ENCODE measurements around the gene TUB.

Gene TUB

GRCh38 chr11:8045839-8046238, 35.2 kb upstream of the TUB start:
- no peak for DNase-seq (ENCODE audit: low read depth in 2 of 2)

GRCh38 chr11:8047382-8047781, 33.6 kb upstream of the TUB start:
- no peak for DNase-seq (ENCODE audit: low read depth in 2 of 2)

DNA sequence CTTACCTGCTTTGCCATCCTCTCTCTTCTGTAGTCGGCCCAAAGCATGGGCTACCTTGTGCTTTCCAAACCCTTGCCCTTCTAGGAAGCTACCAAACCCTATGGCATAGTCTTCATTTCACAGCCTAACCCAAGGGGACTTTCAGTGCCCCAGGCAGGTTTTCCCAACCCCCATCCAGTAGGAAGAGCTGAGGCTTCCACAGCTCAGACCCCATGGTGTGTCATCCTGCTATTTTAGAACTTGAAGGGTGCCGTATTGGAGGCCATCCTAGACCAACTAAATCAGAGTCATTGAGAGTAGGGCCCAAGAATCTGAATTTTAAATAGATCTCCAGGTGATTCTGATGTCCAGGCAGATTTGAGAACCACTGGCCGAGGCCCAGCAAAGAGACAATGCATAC, 31.9 kb upstream of the TUB start:
- no peak for DNase-seq (ENCODE audit: low read depth in 2 of 2)

GRCh38 chr11:8055091-8055835, 25.7 kb upstream of the TUB start:
- no peak for DNase-seq (ENCODE audit: low read depth in 2 of 2)

DNA sequence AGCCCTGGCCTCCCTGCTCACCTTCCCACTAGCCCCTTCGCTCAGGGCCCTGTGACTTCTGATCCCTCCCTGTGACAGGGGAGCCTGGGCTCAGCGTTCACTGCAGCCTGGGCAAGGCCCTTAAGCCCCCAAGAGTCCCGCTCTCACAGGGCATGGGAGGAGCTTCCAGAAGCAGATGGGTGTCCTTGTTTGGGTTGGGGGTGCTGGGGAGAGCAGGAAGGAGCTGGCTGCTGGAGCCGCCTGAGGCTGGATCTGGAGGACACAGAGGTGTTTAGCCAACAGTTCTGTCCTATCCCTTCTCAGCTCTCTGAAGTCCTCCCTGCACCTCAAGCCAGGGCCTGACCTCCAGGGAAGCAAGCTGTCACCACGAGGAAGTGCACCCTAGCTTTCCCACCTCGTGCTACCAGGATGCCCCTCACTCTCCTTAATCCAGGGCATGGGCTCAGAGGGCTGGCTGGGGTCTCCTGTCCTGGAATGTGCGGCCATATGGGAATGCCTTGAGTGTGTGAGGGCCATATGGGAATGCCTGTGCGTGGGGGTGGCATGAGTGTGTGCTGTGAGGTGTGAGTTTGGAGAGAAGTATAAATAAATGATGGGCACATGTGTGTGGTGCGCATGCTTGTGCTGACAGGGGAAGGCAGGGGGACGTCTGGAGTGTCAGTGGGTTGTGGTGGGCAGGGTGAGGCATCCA, 25.0 kb upstream of the TUB start:
- no peak for DNase-seq (ENCODE audit: low read depth in 2 of 2)

DNA sequence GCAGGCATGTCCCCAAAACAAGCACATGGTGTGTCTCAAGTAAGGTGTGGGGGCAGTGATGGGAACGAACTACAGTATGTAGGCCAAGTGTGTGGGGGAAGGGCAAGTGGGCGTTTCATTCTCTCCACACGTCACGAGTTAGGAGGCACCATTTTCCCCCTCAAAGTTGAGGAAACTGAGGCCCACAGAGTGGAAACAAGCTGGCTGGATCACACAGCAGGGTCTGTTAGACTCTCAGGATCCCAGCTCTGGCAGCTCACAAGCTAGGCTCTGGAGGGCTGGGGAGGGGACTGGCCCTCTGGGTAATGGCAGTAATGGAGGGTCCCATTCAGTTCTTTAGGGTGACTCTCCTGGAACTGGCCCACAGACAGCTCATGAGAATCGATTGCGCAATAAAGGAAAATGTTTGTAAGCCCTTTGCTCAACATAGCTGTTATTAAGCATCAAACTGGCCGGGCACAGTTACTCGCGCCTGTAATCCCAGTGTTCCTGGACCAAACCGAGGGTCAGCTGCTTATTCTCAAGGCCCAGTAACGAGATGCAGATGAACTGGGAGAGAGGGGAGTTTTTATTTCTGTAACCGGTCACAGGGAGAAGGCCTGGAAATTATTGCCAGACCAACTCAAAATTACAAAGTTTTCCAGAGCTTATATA, 24.1 kb upstream of the TUB start:
- no peak for DNase-seq (ENCODE audit: low read depth in 2 of 2)

DNA sequence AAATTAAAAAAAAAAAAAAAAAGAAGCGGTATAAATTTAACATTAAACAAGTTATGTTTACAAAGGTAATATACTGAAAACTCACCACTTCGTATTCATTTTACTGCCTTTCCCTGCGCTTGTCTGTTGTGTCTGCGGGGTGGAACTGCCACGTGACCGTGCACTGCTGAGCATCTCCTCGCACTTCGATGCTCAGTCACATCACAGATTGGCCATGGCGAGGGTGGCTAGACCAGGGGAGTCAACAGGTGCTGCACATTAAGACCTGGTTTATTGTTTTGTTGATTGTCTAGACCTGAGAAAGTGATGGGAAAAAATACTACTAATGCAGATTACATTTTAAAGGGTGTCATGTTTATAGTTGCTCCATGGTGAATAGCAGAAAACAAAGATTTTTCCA, 22.8 kb upstream of the TUB start:
- DNase-seq (ENCODE audit: low read depth in 2 of 2), result no peak

DNA sequence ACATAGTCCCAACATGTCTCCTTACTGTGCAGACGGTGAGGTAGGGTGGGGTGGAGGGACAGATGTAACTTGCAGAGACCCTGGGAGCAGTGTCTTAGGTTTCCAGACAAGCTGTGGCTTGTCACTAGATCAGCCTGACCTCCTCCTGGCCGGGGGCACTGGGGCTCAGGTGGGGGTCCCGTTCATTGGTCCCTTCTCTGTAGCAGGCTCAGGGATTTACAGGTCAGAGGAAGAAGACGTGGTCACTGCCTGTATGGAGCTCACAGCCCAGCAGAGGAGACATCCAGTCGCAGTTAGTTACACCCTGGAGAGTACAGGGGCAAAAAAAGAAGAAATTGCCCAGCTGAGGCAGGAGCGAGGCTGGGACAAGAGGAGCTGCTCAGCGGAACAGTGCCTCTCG, 22.0 kb upstream of the TUB start:
- DNase-seq (ENCODE audit: low read depth in 2 of 2), result no peak

DNA sequence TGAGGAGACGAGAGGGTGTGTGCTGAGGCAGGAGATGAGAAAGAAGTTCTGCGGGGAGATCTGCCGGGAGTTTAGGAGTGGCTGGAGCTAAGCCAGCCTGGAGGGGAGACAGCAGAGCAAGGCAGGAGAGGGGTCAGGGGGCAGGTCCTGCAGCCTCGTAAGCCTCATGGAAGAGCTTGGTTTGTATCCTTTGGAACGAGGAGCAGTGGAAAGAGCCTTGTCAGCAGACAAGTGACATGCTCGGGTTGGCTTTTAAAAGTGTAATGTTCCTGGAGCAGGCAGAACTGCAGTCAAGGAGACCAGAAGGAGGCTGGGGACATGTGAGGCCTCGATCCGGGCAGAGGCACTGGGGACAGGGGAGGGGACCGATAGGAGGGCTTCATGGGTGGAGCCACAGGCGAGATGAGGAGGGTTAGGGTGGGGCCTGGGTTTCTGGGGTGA, 21.4 kb upstream of the TUB start:
- no peak for DNase-seq (ENCODE audit: low read depth in 2 of 2)

GRCh38 chr11:8060146-8060719, 20.8 kb upstream of the TUB start:
- DNase-seq (ENCODE audit: low read depth in 2 of 2), result no peak

DNA sequence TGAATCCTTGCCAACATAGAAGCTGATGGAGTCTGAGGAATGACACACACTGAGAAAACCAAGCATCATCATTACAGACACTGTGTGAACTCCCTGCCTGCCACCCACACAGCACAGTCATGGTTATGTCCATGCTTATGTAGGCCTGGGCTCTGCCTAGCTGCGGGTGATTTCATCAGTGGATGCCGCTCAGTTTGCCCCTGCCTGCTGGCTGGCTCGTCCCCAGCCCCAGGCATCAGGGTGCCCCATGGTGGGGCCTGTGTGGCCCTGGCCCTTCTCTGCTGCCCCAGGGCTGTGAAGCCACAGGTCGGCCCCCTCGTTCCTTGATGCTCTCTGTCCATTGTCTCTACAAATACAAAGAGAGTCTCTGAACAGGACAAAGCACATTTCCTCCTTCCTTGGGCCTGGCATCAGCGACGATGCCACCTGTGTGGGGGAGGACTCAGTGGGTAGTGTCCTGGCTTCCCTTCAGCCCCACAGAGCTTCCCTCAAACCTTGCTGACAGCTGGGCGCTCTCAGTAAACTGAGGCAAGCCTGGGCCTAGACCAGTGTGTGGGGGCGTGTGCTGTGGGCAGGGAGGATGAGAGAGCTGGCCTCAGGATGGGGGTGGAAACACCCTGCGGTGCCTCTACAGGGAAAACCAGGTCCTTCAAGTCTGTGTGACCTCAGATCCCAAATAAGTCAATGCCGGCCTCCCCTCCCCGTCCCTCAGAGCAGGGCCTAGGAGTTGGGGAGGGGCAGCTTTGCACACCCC, 20.0 kb upstream of the TUB start:
- DNase-seq (ENCODE audit: low read depth in 2 of 2), result no peak

DNA sequence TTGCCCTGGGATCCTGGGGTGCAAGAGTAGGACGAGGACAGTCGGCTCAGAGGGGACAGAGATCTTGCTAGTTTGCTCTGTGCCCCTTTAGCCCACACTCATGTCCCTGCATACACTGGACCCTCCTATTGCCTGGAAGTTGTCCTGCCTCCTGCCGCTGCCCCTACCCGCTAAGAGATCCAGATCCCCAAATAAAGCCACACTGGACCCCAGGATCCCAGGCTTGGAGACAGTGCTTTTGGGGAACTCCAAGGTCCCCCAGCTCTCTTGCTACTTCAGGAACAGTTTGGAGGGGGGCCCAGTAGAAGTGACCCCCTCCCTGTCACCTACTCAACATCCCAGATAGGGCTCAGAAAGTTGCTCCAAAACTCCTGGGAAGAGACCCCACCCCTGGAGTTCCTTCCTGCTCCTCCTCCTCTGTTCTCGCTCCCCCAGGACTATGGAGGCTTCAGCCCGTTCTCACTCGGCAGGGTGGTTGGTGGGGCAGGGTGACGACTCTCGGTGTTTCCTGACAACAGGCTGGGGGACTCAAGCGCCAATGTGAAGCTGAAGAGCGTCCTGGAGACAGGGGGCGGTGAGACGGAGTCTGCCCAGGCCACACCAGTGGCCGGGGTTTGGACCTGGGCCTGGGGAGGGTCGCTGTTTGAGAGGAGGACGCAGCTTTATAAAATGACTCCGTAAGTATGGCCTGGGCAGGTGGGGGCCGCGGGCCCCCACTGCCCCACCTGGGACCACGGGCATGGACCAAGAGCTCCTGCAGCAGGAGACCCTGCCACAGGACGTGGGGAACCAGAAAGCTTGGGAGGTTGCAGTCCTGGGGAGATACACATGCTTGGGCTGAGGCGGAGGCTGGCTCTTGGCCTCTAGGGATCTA, 19.2 kb upstream of the TUB start:
- DNase-seq (ENCODE audit: low read depth in 2 of 2), result no peak

DNA sequence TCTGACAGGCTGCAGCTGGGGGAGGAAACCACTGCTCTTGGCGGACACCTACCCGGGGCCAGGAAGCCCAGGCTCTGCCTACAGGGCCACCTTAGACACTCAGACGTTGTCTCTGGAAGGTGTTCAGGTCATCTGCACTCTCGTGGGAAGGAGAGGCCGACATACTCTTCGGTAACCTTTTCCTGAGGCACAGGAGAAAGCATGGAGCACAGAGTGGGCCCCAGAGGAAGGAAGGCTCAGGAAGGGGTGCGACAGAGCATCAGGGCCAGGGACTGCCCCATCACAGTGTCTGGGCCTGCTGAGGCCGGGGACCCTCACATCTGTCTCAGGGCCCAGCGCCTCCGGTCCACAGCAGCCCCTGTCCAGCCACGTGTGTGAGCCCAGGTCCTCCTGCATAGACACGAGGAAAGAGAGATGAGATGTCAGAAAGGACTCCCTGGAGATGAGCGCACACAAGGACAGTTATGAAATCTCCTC, 18.2 kb upstream of the TUB start:
- DNase-seq (ENCODE audit: low read depth in 2 of 2), result no peak

GRCh38 chr11:8063324-8063723, 17.7 kb upstream of the TUB start:
- DNase-seq (ENCODE audit: low read depth in 2 of 2), result no peak

DNA sequence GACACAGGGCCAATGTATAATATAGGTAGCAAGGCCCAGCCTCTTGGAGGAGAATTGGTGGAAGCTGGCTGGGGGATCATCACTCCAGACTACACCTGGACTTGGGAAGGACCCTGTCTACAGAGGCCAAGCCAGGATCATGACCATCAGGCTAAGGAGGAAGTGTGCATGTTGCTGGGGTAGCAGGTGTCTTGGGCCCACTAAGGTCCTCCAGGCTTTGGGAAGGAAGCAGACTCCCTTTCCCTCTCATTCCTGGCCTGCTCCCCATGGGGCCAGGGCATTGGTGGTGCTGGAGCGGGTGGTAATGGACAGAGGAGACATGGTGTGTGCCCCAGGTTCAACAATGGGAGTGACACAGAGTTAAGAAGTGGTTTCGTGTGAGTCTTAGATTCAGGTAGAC, 16.0 kb upstream of the TUB start:
- DNase-seq (ENCODE audit: low read depth in 2 of 2), result no peak

- no peak for DNase-seq (ENCODE audit: low read depth in 2 of 2)
These were observed 14.7 kb upstream of the TUB start for GRCh38 chr11:8066036-8066910.

- no peak for DNase-seq (ENCODE audit: low read depth in 2 of 2)
These were observed 14.0 kb upstream of the TUB start for GRCh38 chr11:8066911-8067455.

DNA sequence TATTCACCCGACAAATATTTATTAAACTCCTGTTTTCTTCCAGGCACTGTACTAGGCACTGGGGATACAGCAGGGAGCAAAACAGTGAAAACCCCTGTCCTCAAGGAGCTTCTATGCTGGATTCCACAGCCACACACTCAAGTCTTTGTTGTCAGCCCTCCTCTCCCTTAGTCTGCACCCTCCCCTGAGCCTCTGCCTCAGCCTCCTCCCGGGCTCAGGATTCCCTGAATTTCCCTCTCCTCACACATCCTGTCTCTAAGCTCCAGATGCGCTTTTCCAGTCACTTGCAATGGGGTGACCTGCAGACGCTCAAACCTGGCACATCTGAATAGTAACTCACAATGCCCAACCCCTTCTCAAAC, 13.5 kb upstream of the TUB start:
- DNase-seq (ENCODE audit: low read depth in 2 of 2), result no peak

DNA sequence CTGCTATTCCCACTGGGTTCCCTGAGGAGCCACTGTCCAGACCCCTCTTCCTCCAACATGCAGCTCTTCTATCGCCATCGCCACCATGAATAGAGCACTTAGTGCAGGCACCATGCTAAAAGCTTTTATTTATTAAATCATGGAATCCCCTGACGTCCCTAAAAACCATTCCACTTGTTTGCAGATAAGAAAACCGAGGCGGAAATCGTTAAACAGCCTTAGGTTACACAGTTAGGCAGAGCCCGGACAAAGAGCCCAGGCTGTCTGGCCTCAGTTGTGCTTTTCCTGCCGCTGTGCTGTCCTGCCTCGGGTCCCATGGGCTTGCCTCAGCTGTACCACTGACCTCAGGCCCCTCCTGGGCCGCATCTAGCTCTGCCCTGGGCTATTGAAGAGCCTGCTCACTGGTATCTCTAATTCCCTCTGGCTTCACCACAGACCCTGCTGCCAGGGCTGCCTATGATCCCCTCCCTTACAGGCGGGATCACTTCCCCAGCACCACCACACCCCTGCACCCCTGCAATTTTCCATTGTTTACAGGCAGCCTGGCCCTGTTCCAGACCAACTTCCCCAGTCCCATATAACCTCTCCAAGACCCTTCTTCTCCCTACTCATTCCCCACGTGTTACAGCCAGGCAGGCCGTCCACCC, 13.0 kb upstream of the TUB start:
- DNase-seq (ENCODE audit: low read depth in 2 of 2), result no peak

Data from stimulated activated CD4-positive, alpha-beta T cell treated with anti-CD3 and anti-CD28 coated beads, Interleukin-12 subunit alpha, Interleukin-12 subunit beta, amount 100 ng/mL, for 24 hours (primary cell).